ENCODE results near the gene BET1. TPM values are rescaled to one million over a fixed set of nuclear protein-coding genes. Genes with fewer than 3 reads are reported as not detected.
"Not testable (repeated sequence)": the region's sequence is repeated elsewhere in the genome, so short reads cannot be mapped to it uniquely, and the experiment has no call there.

BET1 gene
- total RNA-seq, 1 experiment from 2014 or later, result 17.2 TPM

DNA sequence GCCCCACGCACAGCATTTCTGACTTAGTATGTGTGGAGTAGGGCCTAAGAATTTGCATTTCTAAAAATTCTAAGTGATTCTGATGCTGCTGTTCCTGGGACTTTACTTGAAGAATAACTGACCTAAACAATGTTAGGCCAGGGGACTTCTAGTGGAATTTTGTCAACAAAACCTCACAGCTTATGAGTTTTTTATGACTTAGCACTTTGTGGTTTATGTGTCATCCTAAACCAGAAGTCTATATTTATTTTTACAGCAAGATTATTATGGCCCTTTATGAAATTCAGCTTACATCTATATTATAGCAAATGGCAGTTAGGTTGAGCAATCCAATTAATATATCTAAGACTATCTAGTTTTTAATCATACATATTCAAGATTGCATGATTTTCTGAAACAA is 24.6 kb upstream of the BET1 start:
- ATAC-seq (no peak), DNase-seq (ENCODE audit: low read depth, low spot score) (no peak)
- intact Hi-C loops (cut with micrococcal nuclease), result no loop called here
- Histone ChIP-seq H3K9ac (ENCODE audit: low read length) (no peak overlapping the region), H3K4me1 (ENCODE audit: control insufficient read depth in 1 of 2, insufficient read depth in 2 of 2, low read length in 2 of 2) (no peaks in the 10 kb centered on the region), H2AFZ (ENCODE audit: low read depth, low read length, poor library complexity, severe bottlenecking) (no peak overlapping the region), H3K27me3 (ENCODE audit: insufficient read depth, low read length) (peaks cover 38% of the 10 kb centered on the region), H3K27ac (ENCODE audit: low read depth, low read length) (no peak overlapping the region), H3K4me2 (ENCODE audit: low read length) (no peak overlapping the region), H4K20me1 (ENCODE audit: insufficient read depth) (no peaks in the 10 kb centered on the region), H3K9me2 (ENCODE audit: insufficient read depth) (no peaks in the 10 kb centered on the region), H3K79me2 (ENCODE audit: insufficient read depth, low read length) (no peaks in the 10 kb centered on the region), H3K9me3 (ENCODE audit: control insufficient read depth in 1 of 2, insufficient read depth in 1 of 2, low read depth in 1 of 2, low read length in 2 of 2) (no peaks in the 10 kb centered on the region), H3K36me3 (ENCODE audit: control insufficient read depth in 1 of 2, insufficient read depth in 2 of 2, low read length in 2 of 2) (no peaks in the 10 kb centered on the region), H3K4me3 (replicated peaks in 1 of 2; ENCODE audit: low read depth in 1 of 2, low read length in 2 of 2) (no peak overlapping the region)
- RAD21 ChIA-PET (ENCODE audit: low non-redundant PET in 1 of 2, low total read pairs in 2 of 2, uncharacterized antibody in 2 of 2, unreplicated experiment in 2 of 2), result no interaction called here
- BruUV-seq (replicated peaks), result no TSS peak
- CTCF ChIA-PET, result no interaction called here
- POLR2A ChIA-PET, result no interaction called here
- TF ChIP-seq ZNF274 (IDR thresholded peaks at IDR 0.05; ENCODE audit: low read depth, low read length), result no peak
- no peak for TF ChIP-seq CEBPB (IDR thresholded peaks at IDR 0.05; ENCODE audit: low read depth)
- no peak for TF ChIP-seq ZBTB33 (IDR thresholded peaks at IDR 0.05; ENCODE audit: extremely low read depth, insufficient replicate concordance, low read length)
- TF ChIP-seq YY1 (IDR thresholded peaks at IDR 0.05; ENCODE audit: extremely low read depth, insufficient replicate concordance, low read depth, low read length), result no peak
- no peak for TF ChIP-seq ELF1 (IDR thresholded peaks at IDR 0.05; ENCODE audit: borderline replicate concordance, low read depth)
- TF ChIP-seq EGR1 (IDR thresholded peaks at IDR 0.05; ENCODE audit: low read depth), result no peak
- TF ChIP-seq EZH2phosphoT487 (IDR thresholded peaks at IDR 0.05; ENCODE audit: borderline replicate concordance), result no peak

GRCh38 chr7:94026619-94027018 is 22.5 kb upstream of the BET1 start:
- ATAC-seq; H3K79me2 ChIP-seq (ENCODE audit: insufficient read depth, low read length); DNase-seq (ENCODE audit: low read depth, low spot score); H3K4me1 ChIP-seq (ENCODE audit: control insufficient read depth in 1 of 2, insufficient read depth in 2 of 2, low read length in 2 of 2); POLR2A ChIA-PET; H3K36me3 ChIP-seq (ENCODE audit: control insufficient read depth in 1 of 2, insufficient read depth in 2 of 2, low read length in 2 of 2); H3K27ac ChIP-seq (ENCODE audit: low read depth, low read length); RAD21 ChIA-PET (ENCODE audit: low non-redundant PET in 1 of 2, low total read pairs in 2 of 2, uncharacterized antibody in 2 of 2, unreplicated experiment in 2 of 2); H3K4me2 ChIP-seq (ENCODE audit: low read length); H3K9me2 ChIP-seq (ENCODE audit: insufficient read depth); intact Hi-C loops (cut with micrococcal nuclease); BruUV-seq (replicated peaks); H2AFZ ChIP-seq (ENCODE audit: low read depth, low read length, poor library complexity, severe bottlenecking); H3K9ac ChIP-seq (ENCODE audit: low read length); H3K9me3 ChIP-seq (ENCODE audit: control insufficient read depth in 1 of 2, insufficient read depth in 1 of 2, low read depth in 1 of 2, low read length in 2 of 2); CTCF ChIA-PET; H3K4me3 ChIP-seq (replicated peaks in 1 of 2; ENCODE audit: low read depth in 1 of 2, low read length in 2 of 2); H4K20me1 ChIP-seq (ENCODE audit: insufficient read depth): not testable (repeated sequence)
- peaks cover 26% of the 10 kb centered on the region; the same call in 1 of the 2 replicates for H3K27me3 ChIP-seq (ENCODE audit: insufficient read depth, low read length)

Data from HCT116 (cell line).